RWPE1 (cell line): Measurements from ENCODE around the gene LRMDA.

Experiments used
- CTCF ChIA-PET: fragments of 350-600 bp; sonication (Branson Sonifier 250); formaldehyde crosslinking; extraction: SDS; loops from one replicate; lab custom pipeline; 2021; lab: Yijun Ruan, JAX
- POLR2A ChIA-PET: fragments of 400-600 bp; formaldehyde crosslinking; extraction: SDS; loops from one replicate; lab custom pipeline; 2020; ENCODE audit warnings: antibody characterized with exemption; ENCODE audit not compliant: low non-redundant PET; lab: Yijun Ruan, JAX
- DNase-seq: peaks from one replicate; pipeline ENCODE4 v3.0.0; 2012; ENCODE audit warnings: low spot score
- H3K27ac ChIP-seq: fragments of 450-650 bp; 2 replicates; pipeline ENCODE4 v1.5.1; 2017
- TF ChIP-seq, protein P1 (sequence below): fragments of 450-650 bp; conservative IDR thresholded peaks from 2 replicates; pipeline ENCODE4 v1.5.1; 2017; ENCODE audit warnings: low read depth, mild to moderate bottlenecking

The LRMDA gene

DNA sequence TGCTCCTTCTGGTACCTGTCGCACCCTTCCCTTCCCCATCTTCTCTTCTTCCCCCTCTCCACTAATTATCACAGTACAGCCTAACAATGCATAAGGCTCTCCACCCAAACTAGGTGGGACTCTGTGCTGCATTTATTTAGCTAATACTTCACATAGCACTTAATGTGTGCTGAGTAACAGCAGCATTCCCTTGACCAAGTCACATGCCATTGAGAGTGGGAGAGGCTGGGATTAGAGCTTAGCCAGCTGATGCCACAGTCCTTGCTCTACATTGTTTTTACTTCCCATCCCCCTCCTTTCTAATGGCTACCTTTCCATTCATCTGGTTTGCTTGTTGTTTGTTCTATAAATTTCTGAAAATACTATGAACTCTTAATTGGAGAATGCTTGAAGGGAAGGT is 426.9 kb downstream of the LRMDA start:
- H3K27ac ChIP-seq = no peak overlapping the region
- POLR2A ChIA-PET = no interaction called here
- DNase-seq = no peak
- CTCF ChIA-PET = no interaction called here
- TF ChIP-seq, protein P1, sequence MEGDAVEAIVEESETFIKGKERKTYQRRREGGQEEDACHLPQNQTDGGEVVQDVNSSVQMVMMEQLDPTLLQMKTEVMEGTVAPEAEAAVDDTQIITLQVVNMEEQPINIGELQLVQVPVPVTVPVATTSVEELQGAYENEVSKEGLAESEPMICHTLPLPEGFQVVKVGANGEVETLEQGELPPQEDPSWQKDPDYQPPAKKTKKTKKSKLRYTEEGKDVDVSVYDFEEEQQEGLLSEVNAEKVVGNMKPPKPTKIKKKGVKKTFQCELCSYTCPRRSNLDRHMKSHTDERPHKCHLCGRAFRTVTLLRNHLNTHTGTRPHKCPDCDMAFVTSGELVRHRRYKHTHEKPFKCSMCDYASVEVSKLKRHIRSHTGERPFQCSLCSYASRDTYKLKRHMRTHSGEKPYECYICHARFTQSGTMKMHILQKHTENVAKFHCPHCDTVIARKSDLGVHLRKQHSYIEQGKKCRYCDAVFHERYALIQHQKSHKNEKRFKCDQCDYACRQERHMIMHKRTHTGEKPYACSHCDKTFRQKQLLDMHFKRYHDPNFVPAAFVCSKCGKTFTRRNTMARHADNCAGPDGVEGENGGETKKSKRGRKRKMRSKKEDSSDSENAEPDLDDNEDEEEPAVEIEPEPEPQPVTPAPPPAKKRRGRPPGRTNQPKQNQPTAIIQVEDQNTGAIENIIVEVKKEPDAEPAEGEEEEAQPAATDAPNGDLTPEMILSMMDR = no peak

DNA sequence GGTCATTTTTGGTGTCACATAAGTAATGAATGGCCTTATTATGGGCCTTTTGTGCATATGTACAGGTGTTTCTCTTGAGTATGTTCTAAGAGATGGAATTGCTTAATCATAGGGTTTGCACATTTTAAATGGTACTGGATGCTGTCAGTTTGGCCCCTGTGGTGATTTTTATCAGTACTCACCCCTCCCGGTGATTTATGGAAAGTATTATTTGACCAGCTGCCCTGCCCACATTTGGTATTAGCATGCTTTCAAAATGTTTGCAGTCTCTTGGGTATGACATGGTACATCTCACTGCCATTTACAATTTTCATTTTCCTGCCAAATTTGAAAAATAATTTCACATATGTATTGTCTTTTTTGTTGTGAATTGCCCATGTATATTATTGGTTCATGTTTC is 427.7 kb downstream of the LRMDA start:
- POLR2A ChIA-PET = no interaction called here
- CTCF ChIA-PET = interaction anchor here (0.6 kb wide), 2 partner anchors 30 to 261 kb away, joined by 3 to 6 read pairs; no protein-coding TSS in a partner anchor
- no peak overlapping the region for H3K27ac ChIP-seq
- no peak for DNase-seq
- TF ChIP-seq, protein P1 = no peak

DNA sequence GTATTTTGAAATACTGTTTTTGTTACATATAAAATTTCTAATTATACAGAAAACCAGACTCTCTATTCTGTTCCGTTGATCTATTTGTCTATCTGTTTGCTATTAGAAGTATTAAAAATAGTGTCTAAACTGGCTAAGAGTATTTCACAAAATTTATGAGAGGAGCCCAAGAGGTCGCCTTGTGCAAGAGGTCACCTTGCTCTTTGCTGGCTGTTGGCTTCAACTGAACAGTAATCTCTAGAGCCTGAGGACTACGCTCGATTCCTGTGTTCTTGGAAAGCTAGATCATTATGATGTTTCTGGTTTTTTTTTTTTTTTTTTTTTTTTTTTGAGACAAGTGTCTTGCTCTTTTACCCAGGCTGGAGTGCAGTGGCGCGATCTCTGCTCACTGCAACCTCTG is 428.6 kb downstream of the LRMDA start:
- POLR2A ChIA-PET = interaction anchor here (0.6 kb wide), 1 partner anchor 459 kb away, joined by 4 read pairs; no protein-coding TSS in a partner anchor
- CTCF ChIA-PET = no interaction called here
- TF ChIP-seq, protein P1 = no peak
- no peak for DNase-seq
- no peak overlapping the region for H3K27ac ChIP-seq

DNA sequence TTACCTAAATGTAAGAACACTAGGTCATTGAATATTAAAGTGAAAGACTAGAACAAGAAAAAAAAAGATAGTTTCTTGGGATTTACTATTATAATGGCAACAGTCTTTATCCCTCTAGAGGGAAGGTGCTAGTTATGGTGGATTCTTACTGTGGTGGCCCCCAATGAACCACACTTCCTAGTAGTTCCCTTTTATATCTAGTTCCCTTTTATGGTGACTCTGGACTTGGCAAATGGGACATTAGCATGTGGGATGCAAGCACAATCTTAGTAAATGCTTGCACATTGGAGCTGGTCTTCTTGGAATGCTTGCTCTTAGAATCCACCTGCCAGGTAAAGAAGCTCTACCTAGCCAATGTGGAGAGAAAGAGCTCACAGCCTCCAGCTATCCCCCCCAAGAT is 430.2 kb downstream of the LRMDA start:
- ChIA-PET CTCF (no interaction called here), POLR2A (no interaction called here)
- TF ChIP-seq, protein P1 = no peak
- no peak overlapping the region for H3K27ac ChIP-seq
- no peak for DNase-seq

DNA sequence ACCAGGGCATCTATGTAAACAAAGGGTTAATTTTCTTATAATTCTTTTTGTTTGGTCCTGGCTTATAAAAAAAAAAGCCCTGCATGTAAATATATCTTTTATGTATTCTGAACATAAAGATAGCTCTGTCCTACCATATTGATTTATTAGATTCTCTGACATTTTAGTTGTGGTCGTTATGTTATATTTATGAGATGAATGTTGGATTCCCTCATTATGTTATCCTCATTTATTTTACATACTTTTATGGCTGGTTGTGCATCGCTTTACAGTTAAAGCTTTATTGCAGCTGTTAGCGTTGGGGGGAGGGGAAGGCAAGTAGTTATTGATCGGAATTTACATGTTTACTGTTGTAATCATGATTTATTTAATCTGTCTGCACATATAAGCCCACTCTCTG is 431.5 kb downstream of the LRMDA start:
- DNase-seq = no peak
- ChIA-PET POLR2A (no interaction called here), CTCF (no interaction called here)
- no peak overlapping the region for H3K27ac ChIP-seq
- TF ChIP-seq, protein P1 = no peak

DNA sequence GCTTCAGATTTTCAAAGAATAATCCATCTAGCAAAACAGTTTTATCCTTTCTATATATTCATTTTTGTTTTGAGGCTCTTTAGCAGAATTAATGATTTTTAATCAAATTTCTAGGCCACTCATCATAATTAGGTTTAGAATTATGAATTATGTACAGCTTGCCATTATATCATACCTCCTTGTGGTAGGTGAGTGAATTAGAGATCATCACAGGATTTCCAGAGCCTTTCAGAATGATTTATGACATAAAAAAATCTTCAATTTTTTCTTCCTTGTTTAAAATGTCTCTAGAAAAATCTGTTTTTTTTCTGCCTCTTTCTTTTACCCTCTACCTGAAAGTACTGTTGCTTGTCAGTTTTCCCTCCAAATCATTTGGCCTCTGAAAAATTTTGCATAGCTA is 433.3 kb downstream of the LRMDA start:
- ChIA-PET CTCF (interaction anchor here (1.0 kb wide), 1 partner anchor 427 kb away, joined by 3 read pairs; no protein-coding TSS in a partner anchor), POLR2A (no interaction called here)
- TF ChIP-seq, protein P1 = no peak
- no peak for DNase-seq
- no peak overlapping the region for H3K27ac ChIP-seq
